ENCODE results near the gene LRRC37B.

GRCh38 chr17:32102646-32103186, 95.5 kb downstream of the LRRC37B start:
- no peak for TF ChIP-seq CTCF (IDR thresholded peaks at IDR 0.05)
- no peak for TF ChIP-seq POLR2A (IDR thresholded peaks at IDR 0.05)

Data from adrenal gland (tissue), 5 donors.